GM18861 (cell line): ENCODE results near the gene C2CD2.
"Not testable (repeated sequence)": the region's sequence is repeated elsewhere in the genome, so short reads cannot be mapped to it uniquely, and the experiment has no call there.

Experiments used
- ATAC-seq: cut with Tn5 transposase; IDR thresholded peaks from one replicate; pipeline ENCODE4 v1.9.1; 2021; ENCODE audit not compliant: unreplicated experiment

Gene C2CD2

DNA sequence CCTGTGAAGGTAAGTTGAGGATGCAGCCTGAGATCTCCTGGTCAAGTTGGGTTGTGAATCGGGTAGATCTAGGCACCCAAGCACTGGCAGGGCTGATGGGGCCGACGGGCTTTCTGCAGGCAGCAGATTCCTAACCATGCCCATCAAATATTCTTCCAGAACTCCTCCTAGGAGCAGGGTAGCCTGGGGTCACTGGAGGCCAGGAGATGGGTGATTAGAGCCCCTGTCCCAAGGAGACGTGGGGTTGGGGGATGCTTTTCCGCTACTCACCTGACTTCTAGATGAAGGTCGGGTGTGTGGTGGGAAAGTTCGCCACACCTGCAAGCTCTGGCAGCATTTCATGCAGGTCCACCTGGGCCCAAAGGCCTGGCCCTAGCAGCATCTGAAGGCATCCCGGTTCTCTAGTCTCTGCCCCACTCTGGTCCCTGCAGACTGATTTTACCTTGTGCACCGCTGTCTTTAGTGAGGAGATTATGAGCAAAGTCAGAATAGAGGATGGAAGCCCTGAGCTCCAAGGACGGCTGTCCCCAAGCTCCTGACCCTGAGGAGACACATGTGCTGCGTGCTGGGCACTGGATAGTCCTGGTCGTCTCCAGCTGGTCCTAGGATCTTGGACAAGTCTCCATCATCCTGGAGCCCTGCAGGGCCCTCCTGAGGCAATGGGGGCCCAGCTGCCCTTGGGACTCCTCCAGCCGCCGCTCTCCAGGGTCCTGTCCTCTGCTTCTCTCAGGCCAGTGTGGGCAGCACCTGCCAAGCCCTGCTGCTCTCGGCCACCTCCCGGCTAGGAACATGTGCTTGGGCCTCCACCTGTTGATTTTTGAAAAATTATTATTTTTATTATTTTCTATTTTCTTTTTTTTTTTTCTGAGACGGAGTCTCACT, 21.8 kb upstream of the C2CD2 start:
- ATAC-seq, result no peak

DNA sequence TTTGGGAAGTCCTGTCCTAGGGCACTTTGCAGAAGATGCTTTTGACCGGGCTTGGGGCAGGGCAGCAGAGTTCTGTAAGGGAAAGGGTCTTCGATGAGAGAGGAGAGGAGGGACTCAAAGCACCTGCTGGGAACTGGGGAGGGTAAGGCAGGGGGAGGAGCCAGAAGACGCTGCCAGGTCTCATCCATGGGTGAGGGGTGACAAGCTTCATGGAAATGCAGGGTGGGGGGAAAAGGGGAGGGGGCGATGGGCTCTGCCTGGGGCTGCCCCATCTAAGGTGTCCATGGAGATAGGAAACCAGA, 20.9 kb upstream of the C2CD2 start:
- ATAC-seq, result no peak

DNA sequence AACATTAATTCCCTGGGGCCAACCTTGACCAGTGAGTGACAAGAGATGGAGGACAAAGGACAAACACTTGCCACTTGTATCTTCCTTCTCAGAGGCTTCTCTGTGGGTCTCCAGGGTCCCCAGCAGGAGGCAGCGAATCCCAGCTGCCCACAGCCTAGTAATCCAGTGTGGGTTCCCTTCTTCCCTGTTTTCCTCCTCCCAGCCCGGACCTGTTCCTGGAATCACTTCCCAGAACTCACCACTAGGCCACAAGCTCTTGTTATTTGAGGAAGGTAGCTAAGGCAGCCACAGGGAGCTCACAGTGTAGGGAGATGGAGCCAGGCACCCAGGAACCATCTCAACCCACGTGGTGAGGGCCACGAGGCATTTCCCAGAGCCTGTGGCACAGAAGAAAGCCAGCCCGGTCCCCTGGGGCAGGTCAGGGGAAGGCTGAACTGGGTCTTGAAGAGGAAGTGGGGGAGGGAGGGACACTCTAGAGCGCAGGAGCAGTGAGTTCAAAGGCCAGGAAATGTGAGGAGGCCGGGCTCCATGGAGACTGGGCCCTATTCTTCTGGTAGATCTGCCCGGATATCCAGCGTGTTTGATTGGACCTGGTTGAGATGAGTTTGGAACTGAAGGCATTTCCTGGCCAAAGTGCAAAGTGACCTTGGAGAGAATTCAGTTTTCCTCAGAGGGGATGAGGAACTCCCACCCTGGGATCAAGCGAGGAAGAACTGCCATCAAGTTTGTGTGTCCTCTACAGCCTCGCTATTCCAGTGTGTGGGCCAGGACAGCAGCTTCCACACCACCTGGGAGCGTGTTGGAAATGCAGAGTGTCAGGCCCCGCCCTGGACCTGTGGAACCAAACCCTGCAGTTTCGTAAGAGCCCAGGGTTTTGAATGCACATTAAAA, 20.3 kb upstream of the C2CD2 start:
- ATAC-seq, result no peak

DNA sequence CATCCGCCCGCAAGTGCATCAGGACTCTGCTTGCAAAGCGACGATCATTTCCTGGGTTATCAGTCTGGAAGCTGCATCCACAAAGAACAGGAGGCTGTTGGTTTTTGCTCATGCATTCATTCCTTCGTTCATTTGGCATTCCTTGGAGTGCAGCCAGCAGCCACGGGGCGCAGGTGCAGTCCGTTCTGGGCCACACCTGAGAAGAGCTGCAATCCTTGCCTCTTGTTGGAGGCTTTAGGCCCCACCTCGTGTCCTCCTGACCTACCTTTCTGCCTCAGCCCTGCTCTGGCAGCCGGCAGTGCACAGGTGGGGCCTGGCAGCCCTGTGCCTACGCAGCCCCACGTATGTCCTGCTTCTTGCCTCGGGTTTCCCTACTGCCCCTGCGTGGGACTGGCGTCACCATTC, 19.6 kb upstream of the C2CD2 start:
- no peak for ATAC-seq

DNA sequence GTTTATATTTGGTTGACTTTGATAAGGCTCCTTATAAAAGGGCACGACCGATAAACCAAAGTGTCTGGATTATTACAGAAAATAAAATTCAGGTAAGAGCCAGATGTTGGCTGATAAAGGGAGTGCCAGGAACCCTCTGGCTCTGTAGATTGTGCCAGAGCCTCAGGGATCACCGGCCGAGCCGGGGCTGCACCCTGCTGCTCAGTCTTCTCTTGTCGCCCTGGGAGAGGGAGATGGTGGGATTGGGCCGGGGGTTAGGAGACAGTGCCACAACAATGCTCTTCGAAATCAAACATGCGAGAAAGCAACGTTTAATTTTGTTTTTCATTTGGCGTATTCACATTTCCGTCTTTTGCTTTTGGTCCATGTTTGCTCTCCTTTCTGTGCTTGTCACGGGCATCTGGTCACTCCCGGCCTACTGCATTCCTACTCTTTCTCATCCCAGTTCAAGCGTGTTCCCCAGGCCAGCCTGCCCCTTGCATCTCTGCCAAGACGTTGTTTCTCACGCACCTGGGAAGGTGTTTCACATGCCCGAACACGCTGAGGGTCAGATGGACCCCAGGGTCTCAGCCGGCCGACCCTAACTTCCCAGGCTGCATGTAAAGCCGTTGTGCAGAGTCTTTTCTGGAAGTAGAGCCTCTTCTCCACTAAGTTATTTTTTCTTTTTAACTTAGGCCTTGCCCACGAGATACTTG, 18.8 kb upstream of the C2CD2 start:
- ATAC-seq, result no peak

DNA sequence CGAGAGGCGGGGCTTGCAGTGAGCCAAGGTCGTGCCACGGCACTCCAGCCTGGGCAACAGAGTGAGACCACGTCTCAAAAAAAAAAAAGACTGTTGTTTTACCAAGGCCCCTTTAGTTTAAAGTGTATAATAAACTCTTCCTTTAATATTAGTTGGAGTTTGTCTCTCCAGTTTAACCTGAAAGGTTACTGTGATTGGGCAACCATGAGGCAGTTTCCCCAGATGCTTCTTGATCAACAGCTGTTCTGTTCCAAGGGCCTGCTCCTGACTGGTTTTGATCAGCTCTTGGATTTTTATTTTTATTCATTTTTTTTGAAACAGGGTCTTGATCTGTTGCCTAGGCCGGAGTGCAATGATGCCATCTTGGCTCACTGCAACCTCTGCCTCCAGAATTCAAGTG, 18.1 kb upstream of the C2CD2 start:
- ATAC-seq, result no peak

DNA sequence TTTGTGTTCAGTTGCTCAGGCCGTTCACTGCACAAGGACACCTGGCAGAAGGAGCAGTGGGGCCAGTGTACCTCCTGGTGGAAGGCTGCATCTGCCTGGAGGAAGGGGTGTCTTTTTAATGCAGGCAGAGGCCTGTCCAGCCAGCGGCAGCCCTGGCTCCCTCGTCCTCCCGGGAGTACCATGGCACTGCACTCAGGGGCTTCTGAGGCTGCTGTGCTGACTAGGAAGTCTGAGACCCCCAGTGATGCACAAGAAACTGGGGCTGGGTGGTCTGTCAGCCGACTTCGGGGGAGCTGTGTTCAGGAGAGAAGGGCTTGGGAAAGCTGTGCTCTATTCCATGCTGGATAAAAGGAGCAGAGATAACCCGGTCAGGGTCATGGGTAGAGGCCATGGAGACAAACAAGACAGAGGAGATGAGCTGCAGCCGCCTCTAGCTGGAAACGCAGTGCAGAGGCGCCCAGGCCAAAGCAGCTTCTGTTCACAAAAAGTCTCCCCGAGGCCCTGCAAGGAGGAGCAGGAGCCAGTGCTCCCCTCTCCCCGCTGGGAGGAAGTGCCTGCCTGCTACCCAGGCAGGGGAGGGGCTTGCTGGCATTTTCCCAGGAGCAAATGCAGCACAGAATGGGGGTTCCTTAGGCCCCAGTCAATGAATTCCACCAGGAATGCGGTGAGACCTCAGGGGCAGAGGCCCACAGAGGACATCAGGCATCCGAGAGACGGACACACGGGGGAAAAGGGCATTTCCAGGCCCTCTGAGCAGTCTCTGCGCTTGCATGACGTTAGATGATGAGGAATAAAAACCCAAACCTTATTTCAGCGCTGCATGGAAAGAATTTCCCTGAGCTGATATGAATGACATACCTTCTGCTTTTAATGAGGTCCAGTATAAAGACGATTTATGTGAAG, 17.2 kb upstream of the C2CD2 start:
- ATAC-seq, result no peak

DNA sequence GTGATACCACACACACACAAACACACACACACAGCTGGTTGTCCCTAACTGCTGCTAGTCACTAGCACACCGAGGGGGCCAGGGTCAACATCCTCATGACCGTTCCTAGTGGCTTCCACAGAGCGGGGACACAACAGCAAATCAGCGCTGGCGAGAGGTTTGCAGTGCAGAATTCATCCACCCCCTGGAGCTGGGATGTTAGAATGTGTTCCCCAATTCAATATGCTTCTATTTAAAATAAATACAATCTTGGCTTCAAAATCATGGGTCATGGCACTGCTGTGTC, 16.2 kb upstream of the C2CD2 start:
- no peak for ATAC-seq

DNA sequence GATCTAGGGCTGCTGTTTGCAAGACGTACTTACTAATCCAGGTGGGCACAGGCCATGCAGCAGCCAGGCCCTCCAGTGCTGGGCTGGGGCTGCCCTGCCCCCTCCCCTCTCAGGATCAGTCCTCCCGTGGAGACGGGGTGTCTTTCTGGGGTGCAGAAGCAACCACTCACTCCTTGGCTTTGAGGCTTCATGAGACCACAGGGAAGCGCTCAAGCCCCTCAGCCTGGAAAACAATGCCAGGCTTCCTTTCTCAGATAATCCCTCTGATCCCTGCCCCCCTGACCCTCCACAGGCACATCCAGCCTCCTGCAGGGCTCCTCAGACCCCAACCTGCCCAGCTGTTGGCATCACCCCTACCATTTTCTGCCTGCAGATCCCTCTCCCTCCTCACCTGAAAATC, 13.9 kb upstream of the C2CD2 start:
- ATAC-seq, result no peak

DNA sequence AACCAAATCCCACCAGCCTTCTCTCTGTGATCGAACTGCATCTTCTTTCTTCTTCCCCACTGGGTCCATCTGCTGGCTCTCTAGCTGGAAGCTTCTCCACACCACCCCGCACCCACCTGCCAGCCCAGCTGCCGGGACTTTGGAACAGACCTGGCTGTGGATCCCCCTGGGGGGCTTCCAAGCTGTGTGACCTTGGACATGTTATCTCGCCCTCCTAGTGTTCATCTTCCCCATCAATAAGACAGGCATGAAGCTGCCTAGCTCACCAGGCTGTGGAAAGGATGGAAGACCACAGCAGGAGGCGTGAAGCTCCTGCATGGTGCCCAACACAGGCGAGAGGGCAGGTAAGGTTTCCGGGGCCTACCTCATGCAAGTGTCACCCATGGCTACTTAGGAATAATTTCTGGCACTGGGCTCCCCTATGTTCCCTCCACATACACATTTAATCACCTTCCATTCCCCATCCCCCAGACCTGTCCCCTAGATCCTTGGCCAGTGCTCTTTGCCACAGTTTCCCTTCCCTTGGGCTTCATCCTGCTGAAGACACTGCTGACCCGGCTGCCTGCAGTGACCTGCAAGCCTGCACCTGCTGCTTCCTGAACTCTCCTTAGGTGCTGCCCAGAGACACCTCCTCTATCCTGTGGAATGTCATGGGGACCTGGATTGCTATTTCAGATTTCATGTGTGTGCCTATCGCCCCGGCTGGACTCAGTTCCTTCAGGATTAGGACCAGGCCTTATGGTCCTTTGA, 13.2 kb upstream of the C2CD2 start:
- ATAC-seq, result no peak

DNA sequence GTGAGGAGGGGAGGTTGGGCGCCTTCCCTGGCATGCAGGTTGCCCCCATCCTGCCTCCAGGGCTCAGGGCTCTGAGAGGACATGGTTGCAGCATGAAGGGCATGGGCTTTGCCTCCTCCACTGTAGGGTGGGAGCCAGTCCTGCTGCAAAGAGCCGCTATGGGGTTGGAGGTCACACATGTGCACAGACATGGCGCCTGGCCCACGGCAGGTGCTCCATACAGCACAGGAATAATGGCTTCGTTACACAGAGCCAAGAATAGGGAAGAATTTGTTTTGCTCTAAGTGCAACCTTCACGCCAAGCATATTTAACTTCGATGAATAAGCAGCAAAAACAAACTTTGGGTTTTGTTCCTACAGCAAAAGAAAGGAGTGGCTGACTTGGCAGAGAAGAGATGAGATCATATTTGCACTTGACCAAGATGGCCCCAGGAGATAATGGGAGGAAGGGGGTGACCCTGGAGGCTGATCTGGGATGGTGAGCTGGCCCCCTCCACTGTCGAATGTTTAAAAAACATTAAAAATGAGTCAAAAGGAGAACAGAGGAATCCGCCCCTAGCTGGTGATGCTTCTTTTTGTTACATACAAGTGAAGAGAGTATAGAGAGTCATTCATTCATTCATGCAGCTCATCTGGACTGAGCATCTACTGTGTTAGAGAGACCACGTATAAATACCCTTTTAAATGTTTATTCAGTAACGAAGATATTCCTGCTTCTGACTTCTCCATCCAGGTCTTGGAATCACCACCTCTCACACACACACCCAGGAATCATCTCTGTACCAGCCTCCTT, 12.4 kb upstream of the C2CD2 start:
- no peak for ATAC-seq

DNA sequence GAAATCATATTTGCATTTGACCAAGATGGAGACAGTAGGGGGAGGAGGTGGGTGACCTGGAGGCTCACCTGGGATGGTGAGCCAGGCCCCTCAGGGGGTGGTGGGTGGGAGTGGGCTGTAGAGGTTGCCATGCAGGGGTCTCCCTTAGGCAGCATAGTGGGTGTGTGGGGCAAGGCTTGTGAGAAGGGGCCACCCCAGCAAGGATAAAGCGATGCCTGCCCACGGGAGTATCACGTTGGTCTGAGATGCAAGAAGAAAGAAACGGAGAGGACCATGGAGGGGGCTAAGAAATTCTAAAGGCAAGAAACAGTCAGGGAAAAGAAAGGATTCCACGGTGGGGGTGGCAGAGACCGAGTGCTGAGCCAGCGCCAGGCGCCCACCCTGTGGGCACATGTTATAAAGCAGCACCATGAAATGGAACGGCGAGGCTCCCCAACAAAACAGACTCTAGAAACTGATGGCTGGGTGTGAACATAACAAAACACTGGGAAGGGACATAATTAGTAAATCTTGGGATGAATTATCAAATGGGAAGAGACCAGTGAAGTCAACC, 11.7 kb upstream of the C2CD2 start:
- no peak for ATAC-seq

DNA sequence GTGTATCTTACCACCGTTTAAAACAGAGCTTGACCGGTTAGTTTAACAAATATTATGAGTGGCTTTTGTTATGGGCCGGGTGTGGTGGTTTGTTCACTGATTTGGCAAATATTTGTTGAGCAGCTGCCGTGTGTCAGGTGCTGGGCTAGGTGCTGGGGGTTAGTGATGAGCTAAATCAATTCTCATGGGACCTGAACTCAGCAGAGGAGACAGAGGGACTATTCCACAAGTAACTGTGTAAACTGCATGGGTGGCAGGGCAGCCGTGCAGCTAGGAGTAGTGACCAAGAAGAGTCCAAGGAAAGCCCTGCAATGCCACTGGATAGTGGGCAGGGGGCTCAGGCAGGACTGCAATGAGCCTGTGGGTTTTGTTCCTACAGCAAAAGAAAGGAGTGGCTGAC, 11.2 kb upstream of the C2CD2 start:
- ATAC-seq, result no peak

DNA sequence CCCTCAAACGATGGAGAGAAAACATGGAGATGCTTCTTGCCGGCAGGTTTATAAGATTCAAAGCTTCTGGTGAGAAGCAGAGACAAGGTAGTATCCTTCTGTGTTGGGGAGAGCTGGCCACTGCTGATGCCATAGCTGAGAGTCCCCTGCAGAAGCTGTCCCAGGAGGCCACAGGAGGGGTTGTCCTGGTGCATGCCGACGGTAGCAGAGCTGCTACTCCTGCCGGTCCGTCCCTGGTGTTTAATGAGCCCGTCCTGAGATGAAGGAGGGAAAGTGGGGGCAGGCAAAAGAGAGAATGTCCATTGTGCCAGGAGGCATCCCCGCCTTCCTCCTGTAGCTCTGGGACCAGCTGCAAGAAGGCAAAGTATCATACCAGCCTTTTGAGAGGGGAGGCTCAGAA, 10.4 kb upstream of the C2CD2 start:
- ATAC-seq, result no peak

DNA sequence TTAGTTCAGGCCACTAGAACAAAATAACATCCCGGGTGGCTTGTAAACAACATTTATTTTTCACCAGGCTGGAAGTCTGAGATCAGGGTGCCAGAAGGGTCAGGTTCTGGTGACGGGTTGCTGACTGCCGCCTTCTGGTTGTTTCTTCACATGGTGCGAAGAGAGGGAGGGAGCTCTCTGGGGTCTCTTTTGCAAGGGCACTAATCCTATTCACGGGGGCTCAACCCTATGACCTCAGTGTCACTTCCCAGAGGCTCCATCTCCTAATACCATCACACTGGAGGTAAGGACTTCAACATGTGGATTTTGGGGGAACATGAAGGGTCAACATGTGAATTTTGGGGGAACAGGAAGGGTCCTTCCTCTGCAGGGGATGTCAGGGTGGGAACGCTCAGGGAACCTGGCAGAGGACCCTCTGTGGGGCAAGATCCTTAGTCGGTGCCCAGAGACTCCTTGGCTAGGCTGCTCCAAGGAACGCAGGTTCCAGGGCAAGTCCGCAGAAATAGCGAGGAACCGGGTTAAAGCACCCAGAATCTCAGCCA, 8.7 kb upstream of the C2CD2 start:
- ATAC-seq, result no peak

DNA sequence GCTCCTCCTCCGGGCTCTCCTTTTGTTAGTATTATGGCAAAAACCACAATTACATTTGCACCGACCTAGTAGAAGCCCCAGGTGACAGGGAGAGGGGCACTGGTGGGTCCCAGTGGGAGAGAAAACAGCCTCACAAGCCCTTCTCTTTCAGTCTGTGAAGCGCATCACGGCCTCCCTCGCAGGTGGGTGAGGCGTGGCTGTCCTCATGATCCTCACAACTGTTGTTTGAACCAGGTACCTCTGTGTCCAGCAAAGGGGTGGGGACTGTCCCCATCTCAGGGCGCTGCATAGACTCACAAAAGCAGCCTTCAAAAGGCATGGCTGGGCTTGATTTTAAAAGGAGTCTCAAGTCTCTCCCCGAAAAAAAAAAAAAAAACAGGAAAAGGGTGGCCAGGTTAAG, 7.9 kb upstream of the C2CD2 start:
- ATAC-seq, result no peak

DNA sequence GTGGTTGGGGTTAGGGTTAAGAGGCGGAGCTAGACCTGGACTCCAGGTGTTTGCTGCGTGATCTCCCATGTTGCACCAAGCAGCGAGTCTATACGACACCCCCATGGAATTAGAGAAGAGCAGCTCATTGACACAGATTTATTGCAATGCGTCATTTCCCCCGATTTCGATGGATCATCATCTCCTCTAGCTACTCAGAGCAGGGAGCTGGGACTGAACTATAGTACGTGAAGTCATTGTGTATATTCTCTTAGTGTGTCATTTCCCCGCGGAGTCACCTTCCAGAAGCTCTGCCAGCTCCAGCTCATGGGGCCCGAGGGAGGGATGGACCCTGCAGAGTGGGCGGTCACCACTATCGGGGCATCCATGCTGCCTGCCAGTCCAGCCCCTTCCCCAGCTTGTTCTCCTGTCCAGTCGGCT, 7.5 kb upstream of the C2CD2 start:
- no peak for ATAC-seq

DNA sequence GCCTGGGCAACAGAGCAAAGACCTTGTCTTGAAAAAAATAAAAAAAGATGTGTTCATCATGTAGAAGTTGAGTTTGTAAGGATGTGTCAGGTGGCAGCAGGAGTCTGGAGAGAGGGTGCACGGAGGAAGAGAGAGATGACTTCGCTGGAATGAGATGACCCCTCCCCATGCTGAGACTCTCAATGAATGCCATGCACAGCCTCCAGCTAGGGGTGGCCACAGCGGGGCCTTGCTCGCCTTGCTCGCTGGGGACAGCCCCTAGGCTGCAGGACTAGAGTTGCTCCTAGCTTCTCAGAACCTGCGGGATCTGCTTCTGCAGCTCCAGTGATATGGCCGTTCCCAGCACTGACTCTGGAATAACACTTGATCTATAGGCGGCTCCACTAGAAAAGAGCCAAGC, 6.6 kb upstream of the C2CD2 start:
- ATAC-seq, result no peak

DNA sequence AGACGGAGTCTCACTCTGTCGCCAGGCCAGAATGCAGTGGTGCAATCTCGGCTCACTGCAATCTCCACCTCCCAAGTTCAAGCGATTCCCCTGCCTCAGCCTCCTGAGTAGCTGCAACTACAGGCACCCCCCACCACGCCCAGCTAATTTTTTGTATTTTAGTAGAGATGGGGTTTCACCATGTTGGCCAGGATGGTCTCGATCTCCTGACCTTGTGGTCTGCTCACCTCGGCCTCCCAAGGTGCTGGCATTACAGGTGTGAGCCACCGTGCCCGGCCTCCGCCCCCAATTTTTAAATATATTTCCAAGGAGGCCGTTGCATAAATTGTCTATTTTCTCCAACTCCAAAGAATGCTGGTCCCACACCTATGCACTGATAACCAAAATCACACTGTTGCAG, 5.9 kb upstream of the C2CD2 start:
- not testable (repeated sequence) for ATAC-seq
